CD14-positive monocyte (primary cell): ENCODE measurements around the gene ONECUT3. TPM values are rescaled to one million over a fixed set of nuclear protein-coding genes. Genes with fewer than 3 reads are reported as not detected.
"Not testable (repeated sequence)": the region's sequence is repeated elsewhere in the genome, so short reads cannot be mapped to it uniquely, and the experiment has no call there.

Source experiments
- DNase-seq, 3 donors: peaks; one replicate each; pipeline ENCODE4 v3.0.0-alpha.2; 2011 to 2022
- H2AFZ ChIP-seq: 2 replicates; pipeline ENCODE4 v1.6.0; 2012; ENCODE audit warnings: mild to moderate bottlenecking, low read depth, low read length, inconsistent platforms; ENCODE audit not compliant: insufficient read depth, poor library complexity, severe bottlenecking
- H3K27ac ChIP-seq, 2 donors: 1 replicate in 1 of 2; 2 replicates in 1 of 2; pipeline ENCODE4 v1.5.1; 2012 to 2013; ENCODE audit warnings: low read length in 2 of 2, control low read depth in 1 of 2, inconsistent platforms in 1 of 2, low read depth in 1 of 2, mild to moderate bottlenecking in 1 of 2
- H3K27me3 ChIP-seq, 2 donors: one replicate each; pipeline versions ENCODE4 v1.6.0 to v1.6.1; 2011 to 2013; ENCODE audit warnings: low read length in 2 of 2; ENCODE audit not compliant: control insufficient read depth in 2 of 2, insufficient read depth in 2 of 2
- H3K36me3 ChIP-seq, 2 donors: replicated peaks in 1 of 2; 1 replicate in 1 of 2; 2 replicates in 1 of 2; pipeline versions ENCODE4 v1.5.1 to v1.6.1; 2012 to 2013; ENCODE audit warnings: low read length in 2 of 2, control low read depth in 1 of 2, inconsistent platforms in 1 of 2, mild to moderate bottlenecking in 1 of 2; ENCODE audit not compliant: insufficient read depth in 2 of 2, control insufficient read depth in 1 of 2
- H3K4me1 ChIP-seq, 2 donors: 1 replicate in 1 of 2; 2 replicates in 1 of 2; pipeline versions ENCODE4 v1.5.1 to v1.6.1; 2012 to 2013; ENCODE audit warnings: low read length in 2 of 2, control low read depth in 1 of 2, inconsistent platforms in 1 of 2, mild to moderate bottlenecking in 1 of 2, moderate library complexity in 1 of 2; ENCODE audit not compliant: insufficient read depth in 2 of 2, control insufficient read depth in 1 of 2
- H3K4me2 ChIP-seq: replicated peaks from 2 replicates; pipeline ENCODE3; 2012; ENCODE audit warnings: low read length, moderate library complexity, mild to moderate bottlenecking; ENCODE audit not compliant: poor library complexity, severe bottlenecking; ENCODE audit errors: extremely low read depth
- H3K4me3 ChIP-seq, 3 experiments: fragments of 200-600 bp in 1 of 3; sonication (generic) in 1 of 3; replicated peaks in 1 of 3; 1 replicate in 2 of 3; 2 replicates in 1 of 3; pipeline ENCODE4 v1.5.1; 2011 to 2013; ENCODE audit warnings: low read length in 3 of 3, mild to moderate bottlenecking in 3 of 3, control low read depth in 2 of 3, low read depth in 2 of 3, inconsistent platforms in 1 of 3, moderate library complexity in 1 of 3
- H3K79me2 ChIP-seq: 2 replicates; pipeline ENCODE4 v1.6.0; 2012; ENCODE audit warnings: mild to moderate bottlenecking, control low read depth, inconsistent platforms, low read length, moderate library complexity; ENCODE audit not compliant: insufficient read depth
- H3K9ac ChIP-seq: 2 replicates; pipeline ENCODE4 v1.6.0; 2017; ENCODE audit warnings: low read length, mild to moderate bottlenecking; ENCODE audit not compliant: insufficient read depth, poor library complexity, severe bottlenecking
- H3K9me3 ChIP-seq, 2 donors: replicated peaks in 1 of 2; 1 replicate in 1 of 2; 2 replicates in 1 of 2; pipeline versions ENCODE4 v1.5.1 to v1.6.1; 2012 to 2013; ENCODE audit warnings: low read length in 2 of 2, control low read depth in 1 of 2; ENCODE audit not compliant: control insufficient read depth in 1 of 2, insufficient read depth in 1 of 2
- H4K20me1 ChIP-seq: 2 replicates; pipeline ENCODE4 v1.6.0; 2012; ENCODE audit warnings: mild to moderate bottlenecking, low read length, control low read depth, moderate library complexity; ENCODE audit not compliant: insufficient read depth
- H3K27ac Mint-ChIP-seq, 7 donors: one replicate each; pipeline ENCODE4 v1.8.0; 2020; ENCODE audit warnings: mild to moderate bottlenecking in 7 of 7, mixed read lengths in 7 of 7, moderate library complexity in 6 of 7, inconsistent platforms in 2 of 7
- H3K27me3 Mint-ChIP-seq, 3 donors: one replicate each; pipeline ENCODE4 v1.8.0; 2021 to 2022; ENCODE audit warnings: low read depth in 3 of 3, mild to moderate bottlenecking in 3 of 3, mixed read lengths in 3 of 3, moderate library complexity in 3 of 3, inconsistent platforms in 1 of 3
- H3K36me3 Mint-ChIP-seq, 2 donors: one replicate each; pipeline ENCODE4 v1.8.0; 2020; ENCODE audit warnings: mixed read lengths in 2 of 2, inconsistent platforms in 1 of 2, mild to moderate bottlenecking in 1 of 2
- H3K4me1 Mint-ChIP-seq: one replicate; pipeline ENCODE4 v1.8.0; 2020; ENCODE audit warnings: mild to moderate bottlenecking, mixed read lengths
- H3K4me3 Mint-ChIP-seq, 2 donors: one replicate each; pipeline ENCODE4 v1.8.0; 2020; ENCODE audit warnings: mild to moderate bottlenecking in 2 of 2, mixed read lengths in 2 of 2, moderate library complexity in 1 of 2
- H3K9me3 Mint-ChIP-seq, 7 donors: one replicate each; pipeline ENCODE4 v1.8.0; 2020 to 2022; ENCODE audit warnings: mixed read lengths in 7 of 7, mild to moderate bottlenecking in 6 of 7, moderate library complexity in 6 of 7, inconsistent platforms in 2 of 7
- CTCF ChIP-seq: fragments of 200-600 bp; IDR thresholded peaks from one replicate; pipeline ENCODE4 v1.8.0; 2022; ENCODE audit warnings: antibody characterized with exemption, mild to moderate bottlenecking
- WGBS: methylation state at CpG from one replicate; pipeline ENCODE4 v1.1.5; 2013; ENCODE audit warnings: missing lambda C conversion rate; ENCODE audit not compliant: insufficient coverage; 5-methylcytosine and 5-hydroxymethylcytosine counted together
- intact Hi-C, 2 donors: fragments of 100-400 bp; cut with micrococcal nuclease; formaldehyde crosslinking; loops; one replicate each; pipeline versions ENCODE4 v1.15.0 to v1.15.1; 2023
- polyA plus RNA-seq, 3 donors: library from polyadenylated mRNA; depleted of rRNA in 1 of 3; unstranded in 2 of 3; stranded (reverse) in 1 of 3; fragments of 300-500 nt in 2 of 3; fragments of >200 nt in 1 of 3; fragmentation: Illumina TruSeq in 2 of 3; gene quantifications; 1 replicate in 2 of 3; 2 replicates in 1 of 3; pipeline ENCODE4 v1.2.3, GENCODE V29; 2012 to 2021

Gene ONECUT3
- polyA plus RNA-seq, 3 donors = not detected

DNA sequence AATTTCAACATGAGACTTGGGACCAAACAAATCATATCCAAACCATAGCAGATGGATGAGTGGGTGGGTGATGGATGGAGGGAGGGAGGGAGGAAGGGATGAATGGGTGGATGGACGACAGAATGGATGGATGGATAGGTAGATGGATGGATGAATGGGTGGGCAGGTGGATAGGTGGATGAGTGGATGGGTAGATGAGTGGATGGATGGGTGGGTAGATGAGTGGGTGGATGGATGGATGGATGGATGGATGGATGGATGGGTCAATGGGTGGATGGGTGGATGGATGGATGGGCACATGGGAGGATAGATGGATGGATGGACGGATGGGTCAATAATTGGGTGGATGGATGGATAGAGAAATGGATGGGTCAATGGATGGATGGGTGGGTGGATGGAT is 47.9 kb upstream of the ONECUT3 start:
- H3K36me3 Mint-ChIP-seq = no peaks in the 10 kb centered on the region
- Histone ChIP-seq H3K27me3 (peaks cover 5 to 21% of the 10 kb centered on the region in 2 donors), H3K9me3 (peaks cover 0 to 10% of the 10 kb centered on the region in 2 donors), H4K20me1 (no peaks in the 10 kb centered on the region), H2AFZ (no peak overlapping the region), H3K4me2 (no peak overlapping the region), H3K9ac (no peak overlapping the region), H3K4me1 (no peaks in the 10 kb centered on the region), H3K4me3 (no peak overlapping the region), H3K36me3 (no peaks in the 10 kb centered on the region), H3K79me2 (no peaks in the 10 kb centered on the region), H3K27ac (no peak overlapping the region)
- peaks cover 44 to 61% (median 47%) of the 10 kb centered on the region in 3 donors for H3K27me3 Mint-ChIP-seq
- H3K9me3 Mint-ChIP-seq = peaks cover 4 to 10% (median 7%) of the 10 kb centered on the region in 7 donors
- intact Hi-C loops = no loop called here
- no peak for TF ChIP-seq CTCF
- H3K4me3 Mint-ChIP-seq = no peak overlapping the region
- H3K27ac Mint-ChIP-seq = no peak overlapping the region
- WGBS = 78% methylated on average over 2 of the region's 2 CpGs
- no peak for DNase-seq
- H3K4me1 Mint-ChIP-seq = no peaks in the 10 kb centered on the region

DNA sequence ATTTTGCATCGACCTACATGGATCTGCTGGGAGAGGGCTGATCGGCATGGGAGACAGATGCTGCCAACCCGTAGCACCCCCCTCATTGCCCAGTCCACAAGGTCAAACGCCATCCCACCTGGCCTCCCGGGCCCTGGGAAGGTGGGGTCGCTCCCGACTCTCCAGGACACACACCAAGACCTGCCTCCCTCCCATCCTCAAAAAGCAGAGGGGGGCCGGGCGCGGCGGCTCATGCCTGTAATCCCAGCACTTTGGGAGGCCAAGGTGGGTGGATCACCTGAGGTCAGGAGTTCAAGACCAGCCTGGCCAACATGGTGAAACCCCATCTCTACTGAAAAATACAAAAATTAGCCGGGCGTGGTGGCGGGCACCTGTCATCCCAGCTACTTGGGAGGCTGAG is 46.7 kb upstream of the ONECUT3 start:
- H3K4me3 Mint-ChIP-seq, H2AFZ ChIP-seq, H3K36me3 ChIP-seq, H3K36me3 Mint-ChIP-seq, H4K20me1 ChIP-seq, H3K27ac Mint-ChIP-seq, H3K9me3 ChIP-seq, H3K4me3 ChIP-seq, H3K9me3 Mint-ChIP-seq, H3K27ac ChIP-seq, H3K4me2 ChIP-seq, H3K79me2 ChIP-seq, H3K4me1 ChIP-seq, H3K9ac ChIP-seq, H3K27me3 ChIP-seq, intact Hi-C loops, H3K4me1 Mint-ChIP-seq, DNase-seq: not testable (repeated sequence)
- WGBS = 79% methylated on average over 7 of the region's 14 CpGs
- peaks cover 36 to 48% (median 37%) of the 10 kb centered on the region in 3 donors for H3K27me3 Mint-ChIP-seq
